ENCODE data around the gene ZIC5.
"Not testable (repeated sequence)": the region's sequence is repeated elsewhere in the genome, so short reads cannot be mapped to it uniquely, and the experiment has no call there.

The ZIC5 gene

GRCh38 chr13:99959540-99960230 lies 11.9 kb downstream of the ZIC5 start:
- DNase-seq (ENCODE audit: low spot score) = no peak

GRCh38 chr13:99959127-99959539 lies 12.4 kb downstream of the ZIC5 start:
- DNase-seq (ENCODE audit: low spot score) = no peak

GRCh38 chr13:99958406-99959126 lies 13.0 kb downstream of the ZIC5 start:
- DNase-seq (ENCODE audit: low spot score) = no peak

GRCh38 chr13:99956473-99957349 lies 14.9 kb downstream of the ZIC5 start:
- DNase-seq (ENCODE audit: low spot score) = no peak

GRCh38 chr13:99955747-99956472 lies 15.7 kb downstream of the ZIC5 start:
- no peak for DNase-seq (ENCODE audit: low spot score)

GRCh38 chr13:99955107-99955746 lies 16.3 kb downstream of the ZIC5 start:
- no peak for DNase-seq (ENCODE audit: low spot score)

- DNase-seq (ENCODE audit: low spot score) = no peak
Observed at GRCh38 chr13:99953138-99953755, 18.3 kb downstream of the ZIC5 start.

GRCh38 chr13:99951666-99952065 lies 19.9 kb downstream of the ZIC5 start:
- not testable (repeated sequence) for DNase-seq (ENCODE audit: low spot score)

GRCh38 chr13:99949679-99950413 lies 21.7 kb downstream of the ZIC5 start:
- DNase-seq (ENCODE audit: low spot score) = no peak

GRCh38 chr13:99948907-99949678 lies 22.5 kb downstream of the ZIC5 start:
- DNase-seq (ENCODE audit: low spot score) = no peak

- DNase-seq (ENCODE audit: low spot score) = no peak
Observed at GRCh38 chr13:99948411-99948810, 23.2 kb downstream of the ZIC5 start.

GRCh38 chr13:99947666-99948065 lies 23.9 kb downstream of the ZIC5 start:
- DNase-seq (ENCODE audit: low spot score) = no peak

- not testable (repeated sequence) for DNase-seq (ENCODE audit: low spot score)
Observed at GRCh38 chr13:99945515-99945914, 26.1 kb downstream of the ZIC5 start.

- no peak for DNase-seq (ENCODE audit: low spot score)
Observed at GRCh38 chr13:99944606-99945005, 27.0 kb downstream of the ZIC5 start.

- DNase-seq (ENCODE audit: low spot score) = no peak
Observed at GRCh38 chr13:99944102-99944501, 27.5 kb downstream of the ZIC5 start.

GRCh38 chr13:99941911-99942310 lies 29.7 kb downstream of the ZIC5 start:
- DNase-seq (ENCODE audit: low spot score) = no peak

- DNase-seq (ENCODE audit: low spot score) = no peak
Observed at GRCh38 chr13:99941086-99941485, 30.5 kb downstream of the ZIC5 start.

- DNase-seq (ENCODE audit: low spot score) = no peak
Observed at GRCh38 chr13:99938635-99939034, 32.9 kb downstream of the ZIC5 start.

- DNase-seq (ENCODE audit: low spot score) = no peak
Observed at GRCh38 chr13:99935772-99936171, 35.8 kb downstream of the ZIC5 start.

- no peak for DNase-seq (ENCODE audit: low spot score)
Observed at GRCh38 chr13:99932912-99933311, 38.7 kb downstream of the ZIC5 start.

All from AG08396 (cell line).